ENCODE results near the gene APOBEC3A.

DNA sequence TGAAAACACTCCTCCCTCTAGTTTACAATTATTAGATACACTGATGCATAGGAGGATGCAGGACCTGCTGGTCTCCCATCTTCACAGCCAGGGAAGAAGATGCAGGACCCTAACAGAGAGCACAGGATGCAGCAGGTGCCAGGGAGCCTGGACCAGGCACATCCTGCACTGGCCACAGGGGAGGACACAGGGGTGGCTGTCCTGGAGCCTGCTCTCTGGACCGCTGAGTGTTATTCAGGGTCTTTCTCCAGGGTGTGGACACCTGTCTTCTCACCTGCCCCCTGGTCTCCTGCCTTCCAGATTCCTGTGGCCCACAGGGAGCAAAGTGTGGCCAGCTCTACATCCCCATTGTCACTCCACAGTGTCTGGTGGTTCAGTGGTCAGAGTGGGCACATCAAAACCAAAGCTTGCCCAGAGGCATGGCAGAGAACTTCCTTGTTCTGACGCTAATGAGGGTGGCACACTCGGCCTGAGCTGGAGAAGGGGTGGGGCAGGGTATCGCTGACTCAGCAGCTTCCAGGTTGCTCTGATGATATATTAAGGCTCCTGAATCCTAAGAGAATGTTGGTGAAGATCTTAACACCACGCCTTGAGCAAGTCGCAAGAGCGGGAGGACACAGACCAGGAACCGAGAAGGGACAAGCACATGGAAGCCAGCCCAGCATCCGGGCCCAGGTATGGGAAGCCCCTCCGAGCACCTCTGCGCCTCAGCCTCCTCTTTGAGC lies at the start of gene APOBEC3A:
- TF ChIP-seq, protein P1, sequence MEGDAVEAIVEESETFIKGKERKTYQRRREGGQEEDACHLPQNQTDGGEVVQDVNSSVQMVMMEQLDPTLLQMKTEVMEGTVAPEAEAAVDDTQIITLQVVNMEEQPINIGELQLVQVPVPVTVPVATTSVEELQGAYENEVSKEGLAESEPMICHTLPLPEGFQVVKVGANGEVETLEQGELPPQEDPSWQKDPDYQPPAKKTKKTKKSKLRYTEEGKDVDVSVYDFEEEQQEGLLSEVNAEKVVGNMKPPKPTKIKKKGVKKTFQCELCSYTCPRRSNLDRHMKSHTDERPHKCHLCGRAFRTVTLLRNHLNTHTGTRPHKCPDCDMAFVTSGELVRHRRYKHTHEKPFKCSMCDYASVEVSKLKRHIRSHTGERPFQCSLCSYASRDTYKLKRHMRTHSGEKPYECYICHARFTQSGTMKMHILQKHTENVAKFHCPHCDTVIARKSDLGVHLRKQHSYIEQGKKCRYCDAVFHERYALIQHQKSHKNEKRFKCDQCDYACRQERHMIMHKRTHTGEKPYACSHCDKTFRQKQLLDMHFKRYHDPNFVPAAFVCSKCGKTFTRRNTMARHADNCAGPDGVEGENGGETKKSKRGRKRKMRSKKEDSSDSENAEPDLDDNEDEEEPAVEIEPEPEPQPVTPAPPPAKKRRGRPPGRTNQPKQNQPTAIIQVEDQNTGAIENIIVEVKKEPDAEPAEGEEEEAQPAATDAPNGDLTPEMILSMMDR (IDR thresholded peaks at IDR 0.05) = no peak
- TF ChIP-seq POLR2A (IDR thresholded peaks at IDR 0.05) = no peak
- no peak for TF ChIP-seq EP300 (IDR thresholded peaks at IDR 0.05)
